NK-92 (cell line): ENCODE data around the gene NUDT3.
"Not testable (repeated sequence)": the region's sequence is repeated elsewhere in the genome, so short reads cannot be mapped to it uniquely, and the experiment has no call there.

ENCODE experiments used
- DNase-seq: peaks from one replicate; lab custom pipeline; 2025; ENCODE audit not compliant: unreplicated experiment; lab: John Stamatoyannopoulos, UW

NUDT3 gene

GRCh38 chr6:34392497-34393190, at the start of gene NUDT3:
Gene NUDT3, minus strand, starts transcription at chr6:34392669. Its CDS starts 307 bp downstream, at chr6:34392362.
- peak; percentile 65 for DNase-seq

- no peak for DNase-seq
These were observed 49.1 kb upstream of the NUDT3 start for GRCh38 chr6:34441526-34441925.

GRCh38 chr6:34439442-34439841, 47.0 kb upstream of the NUDT3 start:
- no peak for DNase-seq

- DNase-seq, result no peak
These were observed 46.2 kb upstream of the NUDT3 start for GRCh38 chr6:34438705-34439104.

GRCh38 chr6:34437644-34437970, 45.1 kb upstream of the NUDT3 start:
- no peak for DNase-seq

- no peak for DNase-seq
These were observed 44.6 kb upstream of the NUDT3 start for GRCh38 chr6:34436803-34437643.

GRCh38 chr6:34435916-34436315, 43.4 kb upstream of the NUDT3 start:
- DNase-seq, result no peak

- DNase-seq, result peak; percentile 40
These were observed 33.3 kb upstream of the NUDT3 start, which contains the start of gene RPS10 for GRCh38 chr6:34425498-34426410. Gene RPS10, minus strand, starts transcription at chr6:34426069. Its CDS starts 848 bp downstream, at chr6:34425221.

GRCh38 chr6:34425132-34425497, 32.6 kb upstream of the NUDT3 start:
- DNase-seq, result no peak

GRCh38 chr6:34424200-34425131, 32.0 kb upstream of the NUDT3 start:
- DNase-seq, result no peak

GRCh38 chr6:34423254-34423653, 30.8 kb upstream of the NUDT3 start:
- DNase-seq, result no peak

GRCh38 chr6:34418367-34418766, 25.9 kb upstream of the NUDT3 start:
- no peak for DNase-seq

GRCh38 chr6:34416877-34417371, 24.5 kb upstream of the NUDT3 start:
- DNase-seq, result no peak

GRCh38 chr6:34414999-34415858, 22.8 kb upstream of the NUDT3 start:
- DNase-seq, result no peak

GRCh38 chr6:34412643-34413214, 20.3 kb upstream of the NUDT3 start:
- DNase-seq, result no peak

- no peak for DNase-seq
These were observed 19.5 kb upstream of the NUDT3 start for GRCh38 chr6:34412016-34412415.

- not testable (repeated sequence) for DNase-seq
These were observed 15.4 kb upstream of the NUDT3 start for GRCh38 chr6:34407915-34408314.

- no peak for DNase-seq
These were observed 4.0 kb upstream of the NUDT3 start for GRCh38 chr6:34396518-34396917.

GRCh38 chr6:34393966-34394305, 1.5 kb upstream of the NUDT3 start:
- no peak for DNase-seq
